HG03378 (cell line): ENCODE results near the gene PRUNE2.
"Not testable (repeated sequence)": the region's sequence is repeated elsewhere in the genome, so short reads cannot be mapped to it uniquely, and the experiment has no call there.

ENCODE experiments used
- ATAC-seq: cut with Tn5 transposase; IDR thresholded peaks from one replicate; pipeline ENCODE4 v1.9.1; 2021; ENCODE audit warnings: mild to moderate bottlenecking, moderate library complexity; ENCODE audit not compliant: unreplicated experiment

The PRUNE2 gene

DNA sequence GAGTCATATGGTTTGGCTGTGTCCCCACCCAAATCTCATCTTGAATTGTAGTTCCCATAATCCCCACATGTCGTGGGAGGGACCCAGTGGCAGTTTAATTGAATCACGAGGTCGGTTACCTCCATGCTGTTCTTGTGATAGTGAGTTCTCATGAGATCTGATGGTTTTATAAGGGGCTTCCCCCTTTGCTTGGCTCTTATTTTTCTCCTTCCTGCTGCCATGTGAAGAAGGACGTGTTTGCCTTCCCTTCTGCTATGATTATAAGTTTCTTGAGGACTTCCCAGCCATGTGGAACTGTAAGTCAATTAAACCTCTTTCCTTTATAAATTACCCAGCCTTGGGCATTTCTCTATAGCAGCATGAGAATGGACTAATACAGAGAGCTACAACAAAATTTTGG is 163.0 kb downstream of the PRUNE2 start:
- ATAC-seq, result not testable (repeated sequence)

- no peak for ATAC-seq
Measured at GRCh38 chr9:76741524-76741923, 164.4 kb downstream of the PRUNE2 start.

- no peak for ATAC-seq
Measured at GRCh38 chr9:76738402-76738801, 167.5 kb downstream of the PRUNE2 start.

GRCh38 chr9:76737154-76737902 is 168.6 kb downstream of the PRUNE2 start:
- ATAC-seq, result no peak

DNA sequence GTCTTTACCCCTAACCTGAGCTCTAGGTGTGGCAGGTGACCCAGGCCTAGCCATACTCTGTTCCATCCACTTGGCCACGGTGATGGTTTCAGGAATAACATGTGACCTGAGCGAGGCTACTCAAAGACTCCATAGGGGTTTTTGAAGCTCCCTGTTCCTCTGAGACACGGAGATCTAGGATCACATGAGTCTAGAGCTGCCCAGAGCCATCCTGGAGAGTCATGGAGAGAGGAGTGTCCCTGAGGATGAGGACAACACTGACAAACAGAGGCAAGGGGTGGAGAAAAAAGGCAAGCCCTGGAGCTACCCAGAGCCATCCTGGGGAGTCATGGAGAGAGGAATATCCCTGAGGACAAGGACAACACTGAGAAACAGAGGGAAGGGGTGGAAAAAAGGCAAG is 171.2 kb downstream of the PRUNE2 start:
- no peak for ATAC-seq

- no peak for ATAC-seq
Measured at GRCh38 chr9:76733096-76733495, 172.8 kb downstream of the PRUNE2 start.

DNA sequence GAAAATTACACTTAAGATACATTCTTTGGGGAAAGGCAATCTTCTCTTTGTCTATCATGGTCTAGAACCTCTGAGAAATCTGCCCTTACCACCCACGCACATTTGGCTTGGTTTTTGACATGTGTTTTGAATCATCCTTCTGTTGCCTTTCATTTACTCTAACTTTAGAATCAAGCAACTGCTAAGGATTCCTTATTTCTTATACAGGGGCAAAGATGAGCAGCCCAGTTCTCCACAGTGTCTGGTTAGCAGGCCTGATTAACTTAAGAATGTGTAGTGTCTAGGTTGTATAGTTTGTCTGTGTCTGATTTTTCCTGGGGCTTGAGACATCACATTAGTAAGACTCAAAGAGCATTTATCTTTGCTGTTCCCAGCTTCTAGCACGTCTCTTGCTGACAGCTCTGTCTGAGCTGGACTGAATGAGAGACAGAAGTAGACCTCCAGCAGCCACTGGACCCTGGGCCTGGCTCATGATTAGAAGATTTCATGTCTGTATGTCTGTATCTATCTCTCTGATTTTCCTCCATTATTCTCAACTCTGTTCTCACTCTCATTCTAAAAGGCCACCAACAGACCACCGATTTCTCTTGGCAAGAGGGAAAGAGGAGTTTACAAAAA is 173.5 kb downstream of the PRUNE2 start:
- no peak for ATAC-seq

- no peak for ATAC-seq
Measured at GRCh38 chr9:76730801-76731200, 175.1 kb downstream of the PRUNE2 start.

DNA sequence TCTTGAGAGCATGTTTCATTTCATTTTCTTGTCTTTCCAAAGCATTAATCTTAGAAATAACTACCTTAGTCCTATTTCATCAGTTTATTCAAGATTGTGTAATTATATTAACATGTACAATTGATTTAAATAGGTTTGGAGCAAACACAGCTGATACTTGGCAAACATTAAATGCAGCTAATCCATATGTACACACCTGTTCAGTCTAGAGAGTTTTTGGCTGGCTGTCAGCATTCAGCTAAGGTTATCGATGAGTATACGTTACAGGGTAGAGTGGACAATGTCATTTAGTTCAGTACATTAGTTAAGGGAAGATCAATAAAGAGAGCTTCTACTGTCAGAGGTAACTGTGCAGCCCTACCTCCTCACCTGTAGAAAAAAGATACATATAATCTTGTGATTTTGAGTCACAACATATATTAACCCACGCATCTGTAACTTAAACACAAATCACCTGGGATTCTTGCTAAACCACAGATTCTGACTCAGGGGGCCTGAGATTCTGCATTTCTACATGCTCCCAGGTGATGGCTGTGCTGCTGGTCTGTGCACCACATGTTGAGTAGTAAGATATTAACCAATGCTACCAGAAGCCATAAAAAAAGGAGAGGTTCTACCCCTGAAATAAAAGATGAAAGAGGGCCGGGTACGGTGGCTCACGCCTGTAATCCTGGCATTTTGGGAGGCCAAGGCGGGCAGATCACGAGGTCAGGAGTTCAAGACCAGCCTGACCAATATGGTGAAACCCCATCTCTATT is 175.8 kb downstream of the PRUNE2 start:
- no peak for ATAC-seq

DNA sequence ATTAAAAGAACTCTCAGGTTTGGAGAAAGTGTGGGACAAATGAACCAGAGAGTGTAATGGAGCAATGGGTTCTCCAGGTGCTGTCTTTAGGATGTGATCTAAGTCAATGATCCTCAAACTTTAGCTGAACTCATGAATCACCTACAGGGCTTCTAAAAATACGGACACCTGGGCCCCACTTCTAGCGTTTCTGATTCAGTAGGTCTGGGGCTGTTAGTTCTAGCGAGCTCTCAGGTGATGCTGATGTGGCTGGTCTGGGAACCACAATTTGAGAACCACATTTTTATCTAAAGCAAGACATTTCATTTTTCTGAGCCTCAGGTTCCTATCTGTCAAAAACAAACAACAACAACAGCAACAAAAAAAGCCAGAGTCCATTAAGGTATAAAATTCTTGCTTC is 176.8 kb downstream of the PRUNE2 start:
- ATAC-seq, result no peak

DNA sequence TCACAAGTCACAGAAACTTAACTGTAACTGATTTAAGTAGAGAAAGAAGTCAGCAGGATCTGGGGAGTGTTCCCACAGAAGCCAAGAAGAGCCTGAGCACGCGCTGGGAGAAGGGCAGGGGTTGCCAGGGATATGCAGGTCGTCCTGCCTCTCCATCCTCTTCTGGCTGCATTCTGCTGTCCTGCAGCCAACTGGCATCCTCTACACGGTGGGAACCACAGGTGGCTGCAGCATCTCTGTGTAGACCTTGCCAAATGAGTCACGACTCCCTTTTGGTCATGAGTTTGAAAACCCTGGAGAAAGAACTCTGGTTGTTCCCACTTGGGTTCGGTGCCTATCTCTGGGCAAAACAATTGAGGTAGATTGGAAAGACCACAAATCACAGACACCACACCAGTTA is 180.0 kb downstream of the PRUNE2 start:
- no peak for ATAC-seq

DNA sequence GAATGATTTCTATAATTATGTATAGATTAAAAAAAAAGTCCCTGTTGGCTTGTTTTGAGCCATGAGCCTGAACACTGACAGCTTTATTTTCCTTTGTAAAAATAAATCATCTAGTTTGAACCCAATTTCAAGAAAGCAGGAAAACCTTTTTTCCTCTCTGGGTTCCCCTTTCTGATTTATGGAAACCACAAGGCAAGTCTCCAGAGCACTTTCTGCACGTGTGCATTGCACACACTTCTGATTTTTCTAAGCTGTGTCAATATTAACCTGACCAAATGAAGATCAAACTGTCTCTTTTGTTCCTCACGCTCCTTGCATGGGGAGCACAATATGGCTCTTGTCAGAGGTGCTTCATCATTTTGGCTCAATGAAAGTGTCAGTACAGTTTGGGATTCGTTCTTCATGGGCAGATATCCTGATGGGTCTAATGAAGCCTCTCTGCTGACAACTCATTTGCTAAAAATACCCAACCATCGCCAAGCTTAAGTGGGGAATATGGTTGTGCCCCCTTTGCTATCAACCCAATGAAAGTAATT is 180.8 kb downstream of the PRUNE2 start:
- ATAC-seq, result no peak

DNA sequence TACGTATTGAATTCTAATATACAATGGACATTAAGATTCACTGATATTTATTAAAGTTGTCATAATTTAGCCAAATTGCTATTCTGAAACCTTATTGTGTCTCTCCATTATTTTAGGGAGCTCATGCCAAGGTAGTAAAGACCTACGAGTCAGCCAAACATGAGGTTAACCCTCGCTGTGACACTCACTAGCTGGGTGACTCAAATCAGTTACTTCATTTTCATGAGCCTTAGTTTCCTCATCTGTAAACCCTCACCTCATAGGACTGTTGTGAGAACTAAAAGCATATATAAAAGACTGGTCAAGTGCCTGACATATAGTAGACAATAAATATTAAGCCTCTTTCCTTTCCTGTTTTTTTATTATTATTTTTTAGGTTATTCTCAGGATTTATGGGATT is 185.7 kb downstream of the PRUNE2 start:
- no peak for ATAC-seq

DNA sequence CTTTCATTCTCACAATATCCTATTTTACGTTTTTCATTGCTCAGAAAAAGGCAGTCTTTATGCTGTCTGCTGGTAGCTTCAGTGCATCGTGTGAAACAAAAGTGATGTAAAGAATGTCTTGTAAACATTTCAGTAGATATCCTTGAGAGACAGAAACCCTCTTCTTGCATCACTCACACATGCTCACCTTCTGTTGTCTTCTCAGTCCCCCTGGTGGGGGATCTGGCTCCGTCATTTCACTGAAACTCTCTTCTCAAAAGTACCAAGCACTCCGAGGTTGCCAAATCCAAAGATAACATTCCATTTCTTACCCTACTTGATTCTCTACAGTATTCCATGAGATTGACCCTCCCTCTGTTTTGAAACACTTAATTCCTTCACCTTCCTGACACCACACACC is 187.7 kb downstream of the PRUNE2 start:
- no peak for ATAC-seq

DNA sequence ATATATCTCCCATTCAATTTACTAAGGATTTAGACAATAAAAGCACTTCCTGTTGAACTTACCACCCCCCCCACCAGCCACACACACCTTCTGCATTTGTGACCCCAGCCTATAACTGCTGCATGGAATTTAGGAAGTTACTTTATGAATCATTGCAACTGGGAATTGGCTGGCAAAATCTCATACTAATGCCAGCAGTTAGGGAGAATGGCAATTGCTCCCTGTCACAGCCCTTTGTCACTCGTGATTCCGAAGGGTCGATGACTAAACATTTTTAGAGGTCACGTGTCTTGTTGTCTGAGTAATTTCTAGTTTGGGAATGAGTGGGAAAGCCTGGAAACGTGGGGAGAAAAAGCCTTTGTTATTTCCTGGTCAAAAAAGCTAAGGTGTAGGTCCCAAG is 188.3 kb downstream of the PRUNE2 start:
- ATAC-seq, result no peak

DNA sequence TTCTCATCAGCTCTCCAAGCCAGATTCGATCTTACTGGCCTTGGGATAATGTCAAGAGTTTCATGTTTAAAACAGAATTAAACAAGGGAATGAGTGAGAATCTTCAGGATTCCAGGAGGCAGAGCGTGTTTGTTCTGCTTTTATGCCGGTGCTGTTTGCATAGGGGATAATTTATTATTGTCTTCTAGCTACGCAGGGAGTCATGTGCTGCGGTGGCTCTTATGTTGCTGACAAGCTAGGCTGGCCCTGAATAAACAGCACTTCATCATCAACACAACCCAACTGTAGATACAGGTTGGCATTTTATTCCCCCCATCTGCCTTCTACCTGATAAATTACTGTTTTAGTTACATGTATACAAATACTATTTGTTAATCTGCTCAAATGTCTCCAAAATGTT is 188.7 kb downstream of the PRUNE2 start:
- ATAC-seq, result no peak

GRCh38 chr9:76716085-76716672 is 189.7 kb downstream of the PRUNE2 start:
- no peak for ATAC-seq

GRCh38 chr9:76713381-76713780 is 192.5 kb downstream of the PRUNE2 start:
- no peak for ATAC-seq

DNA sequence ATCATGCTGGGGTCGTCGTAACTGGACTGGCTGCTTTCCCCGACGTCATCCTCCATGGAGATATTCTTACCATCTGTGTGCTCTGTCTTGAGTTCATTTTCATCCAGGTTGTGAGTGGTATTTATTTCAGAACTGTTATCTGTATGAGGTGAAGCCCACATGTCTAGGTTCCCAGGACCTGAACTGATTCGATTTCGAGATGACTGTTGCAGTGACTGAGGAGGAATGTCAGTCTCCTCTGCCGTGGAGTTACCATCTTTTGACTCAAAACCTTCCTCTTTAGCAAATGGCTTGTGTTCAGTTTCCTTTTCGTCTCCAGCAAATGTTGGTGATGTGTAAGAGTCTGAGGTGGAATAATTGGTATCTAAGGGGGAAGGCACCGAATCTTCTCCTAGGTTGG is 196.9 kb downstream of the PRUNE2 start:
- no peak for ATAC-seq

DNA sequence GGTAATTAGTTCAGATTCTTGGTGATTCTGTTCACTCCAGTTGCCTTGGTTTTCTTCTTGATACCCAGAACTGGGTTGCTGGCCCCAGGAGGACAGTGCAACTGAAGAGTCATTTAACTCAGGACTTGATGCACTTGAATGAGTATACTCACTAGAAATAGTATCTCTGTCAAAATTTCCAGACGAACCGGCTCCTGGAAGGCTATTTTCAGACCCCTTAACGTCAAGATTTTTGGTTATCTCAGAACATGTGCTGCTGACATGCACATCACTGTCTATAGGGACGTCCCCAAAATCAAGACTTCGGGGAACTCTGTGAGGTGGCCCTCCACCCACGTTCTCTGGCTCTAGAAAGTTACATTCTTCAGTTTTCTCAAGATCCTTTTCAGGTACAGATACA is 198.4 kb downstream of the PRUNE2 start:
- peak; percentile 61 for ATAC-seq

GRCh38 chr9:76704593-76705204 is 201.2 kb downstream of the PRUNE2 start:
- no peak for ATAC-seq
